Measurements from ENCODE around the gene SLIT3.

Gene SLIT3

GRCh38 chr5:168771678-168772077 is 529.3 kb downstream of the SLIT3 start:
- no peak for TF ChIP-seq EZH2phosphoT487 (IDR thresholded peaks at IDR 0.05; ENCODE audit: borderline replicate concordance, low read length)
- TF ChIP-seq, protein P1, sequence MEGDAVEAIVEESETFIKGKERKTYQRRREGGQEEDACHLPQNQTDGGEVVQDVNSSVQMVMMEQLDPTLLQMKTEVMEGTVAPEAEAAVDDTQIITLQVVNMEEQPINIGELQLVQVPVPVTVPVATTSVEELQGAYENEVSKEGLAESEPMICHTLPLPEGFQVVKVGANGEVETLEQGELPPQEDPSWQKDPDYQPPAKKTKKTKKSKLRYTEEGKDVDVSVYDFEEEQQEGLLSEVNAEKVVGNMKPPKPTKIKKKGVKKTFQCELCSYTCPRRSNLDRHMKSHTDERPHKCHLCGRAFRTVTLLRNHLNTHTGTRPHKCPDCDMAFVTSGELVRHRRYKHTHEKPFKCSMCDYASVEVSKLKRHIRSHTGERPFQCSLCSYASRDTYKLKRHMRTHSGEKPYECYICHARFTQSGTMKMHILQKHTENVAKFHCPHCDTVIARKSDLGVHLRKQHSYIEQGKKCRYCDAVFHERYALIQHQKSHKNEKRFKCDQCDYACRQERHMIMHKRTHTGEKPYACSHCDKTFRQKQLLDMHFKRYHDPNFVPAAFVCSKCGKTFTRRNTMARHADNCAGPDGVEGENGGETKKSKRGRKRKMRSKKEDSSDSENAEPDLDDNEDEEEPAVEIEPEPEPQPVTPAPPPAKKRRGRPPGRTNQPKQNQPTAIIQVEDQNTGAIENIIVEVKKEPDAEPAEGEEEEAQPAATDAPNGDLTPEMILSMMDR (IDR thresholded peaks at IDR 0.05; ENCODE audit: low read depth, low read length, poor library complexity, severe bottlenecking): no peak
- H3K9me3 ChIP-seq (ENCODE audit: control insufficient read depth, insufficient read depth, low read length): no peaks in the 10 kb centered on the region
- no peaks in the 10 kb centered on the region for H3K27me3 ChIP-seq (ENCODE audit: control insufficient read depth, low read length)
- H3K4me1 ChIP-seq (ENCODE audit: control insufficient read depth, low read length): no peaks in the 10 kb centered on the region
- no peaks in the 10 kb centered on the region for H3K36me3 ChIP-seq (ENCODE audit: control insufficient read depth, low read length)
- H3K4me3 ChIP-seq (ENCODE audit: low read length): no peak overlapping the region
- no peaks in the 10 kb centered on the region for H4K20me1 ChIP-seq (ENCODE audit: control insufficient read depth, insufficient read depth, low read depth, low read length)
- no peaks in the 10 kb centered on the region for H3F3A ChIP-seq (ENCODE audit: control insufficient read depth, insufficient read depth)
- no peaks in the 10 kb centered on the region for H3K9me2 ChIP-seq (replicated peaks; ENCODE audit: control insufficient read depth, low read length)
- no peaks in the 10 kb centered on the region for H3K79me2 ChIP-seq (ENCODE audit: control insufficient read depth, low read length)
- H3K27ac ChIP-seq (ENCODE audit: low read depth, low read length): no peak overlapping the region
- no peak overlapping the region for H3K4me2 ChIP-seq (ENCODE audit: low read length)

DNA sequence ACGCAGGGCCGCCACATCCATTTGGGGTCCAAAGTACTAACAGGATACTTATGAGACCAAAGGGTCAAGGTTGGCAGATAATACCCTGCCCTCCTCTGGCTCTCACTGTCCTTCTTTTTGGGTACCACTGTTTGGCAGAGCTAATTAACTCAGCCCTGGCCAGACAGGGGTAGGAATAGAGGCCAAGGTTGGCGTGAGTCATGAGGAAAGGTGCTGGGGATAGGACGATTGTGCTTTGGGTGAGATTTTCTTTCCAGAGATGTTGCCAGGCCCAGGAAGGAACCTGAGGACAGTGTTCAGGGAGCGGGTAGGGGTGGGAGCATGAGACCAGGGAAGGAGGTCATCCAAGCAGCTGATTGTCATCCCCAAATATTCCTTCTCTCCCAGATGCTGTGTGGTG is 529.9 kb downstream of the SLIT3 start:
- no peaks in the 10 kb centered on the region for H3K36me3 ChIP-seq (ENCODE audit: control insufficient read depth, low read length)
- TF ChIP-seq EZH2phosphoT487 (IDR thresholded peaks at IDR 0.05; ENCODE audit: borderline replicate concordance, low read length): no peak
- TF ChIP-seq, protein P1 (IDR thresholded peaks at IDR 0.05; ENCODE audit: low read depth, low read length, poor library complexity, severe bottlenecking): no peak
- H3F3A ChIP-seq (ENCODE audit: control insufficient read depth, insufficient read depth): no peaks in the 10 kb centered on the region

GRCh38 chr5:168770036-168770498 is 530.9 kb downstream of the SLIT3 start:
- TF ChIP-seq, protein P1 (IDR thresholded peaks at IDR 0.05; ENCODE audit: low read depth, low read length, poor library complexity, severe bottlenecking): no peak
- TF ChIP-seq EZH2phosphoT487 (IDR thresholded peaks at IDR 0.05; ENCODE audit: borderline replicate concordance, low read length): no peak
- Histone ChIP-seq H3K27ac (ENCODE audit: low read depth, low read length) (no peak overlapping the region), H3F3A (ENCODE audit: control insufficient read depth, insufficient read depth) (no peaks in the 10 kb centered on the region), H3K4me3 (ENCODE audit: low read length) (no peak overlapping the region), H3K36me3 (ENCODE audit: control insufficient read depth, low read length) (no peaks in the 10 kb centered on the region), H3K4me1 (ENCODE audit: control insufficient read depth, low read length) (no peaks in the 10 kb centered on the region), H4K20me1 (ENCODE audit: control insufficient read depth, insufficient read depth, low read depth, low read length) (no peaks in the 10 kb centered on the region), H3K9me2 (replicated peaks; ENCODE audit: control insufficient read depth, low read length) (no peaks in the 10 kb centered on the region), H3K27me3 (ENCODE audit: control insufficient read depth, low read length) (no peaks in the 10 kb centered on the region), H3K79me2 (ENCODE audit: control insufficient read depth, low read length) (no peaks in the 10 kb centered on the region), H3K9me3 (ENCODE audit: control insufficient read depth, insufficient read depth, low read length) (no peaks in the 10 kb centered on the region), H3K4me2 (ENCODE audit: low read length) (no peak overlapping the region)

More for the DNA sequence above, 529.9 kb downstream of the SLIT3 start:
- Histone ChIP-seq H3K4me1 (ENCODE audit: control insufficient read depth, low read length) (no peaks in the 10 kb centered on the region), H3K4me2 (ENCODE audit: low read length) (no peak overlapping the region), H3K9me3 (ENCODE audit: control insufficient read depth, insufficient read depth, low read length) (no peaks in the 10 kb centered on the region), H3K27me3 (ENCODE audit: control insufficient read depth, low read length) (no peaks in the 10 kb centered on the region), H3K27ac (ENCODE audit: low read depth, low read length) (no peak overlapping the region), H3K9me2 (replicated peaks; ENCODE audit: control insufficient read depth, low read length) (no peaks in the 10 kb centered on the region), H3K79me2 (ENCODE audit: control insufficient read depth, low read length) (no peaks in the 10 kb centered on the region), H4K20me1 (ENCODE audit: control insufficient read depth, insufficient read depth, low read depth, low read length) (no peaks in the 10 kb centered on the region), H3K4me3 (ENCODE audit: low read length) (no peak overlapping the region)

Data from DOHH2 (cell line).